Stomach (tissue), 4 donors: ENCODE measurements around the gene POLL.

Experiments
- EP300 ChIP-seq: sonication (generic); formaldehyde crosslinking; IDR thresholded peaks from one replicate; pipeline ENCODE4 v1.6.1; 2017; ENCODE audit warnings: antibody characterized with exemption
- TF ChIP-seq, protein P1 (sequence below), 7 experiments: fragments of 450-650 bp in 4 of 7; fragments of 200-600 bp in 3 of 7; sonication (generic) in 3 of 7; IDR thresholded peaks; one replicate each; pipeline ENCODE4 v1.5.1; 2016 to 2019; ENCODE audit warnings: antibody characterized with exemption in 7 of 7, control low read depth in 2 of 7, mild to moderate bottlenecking in 1 of 7

DNA sequence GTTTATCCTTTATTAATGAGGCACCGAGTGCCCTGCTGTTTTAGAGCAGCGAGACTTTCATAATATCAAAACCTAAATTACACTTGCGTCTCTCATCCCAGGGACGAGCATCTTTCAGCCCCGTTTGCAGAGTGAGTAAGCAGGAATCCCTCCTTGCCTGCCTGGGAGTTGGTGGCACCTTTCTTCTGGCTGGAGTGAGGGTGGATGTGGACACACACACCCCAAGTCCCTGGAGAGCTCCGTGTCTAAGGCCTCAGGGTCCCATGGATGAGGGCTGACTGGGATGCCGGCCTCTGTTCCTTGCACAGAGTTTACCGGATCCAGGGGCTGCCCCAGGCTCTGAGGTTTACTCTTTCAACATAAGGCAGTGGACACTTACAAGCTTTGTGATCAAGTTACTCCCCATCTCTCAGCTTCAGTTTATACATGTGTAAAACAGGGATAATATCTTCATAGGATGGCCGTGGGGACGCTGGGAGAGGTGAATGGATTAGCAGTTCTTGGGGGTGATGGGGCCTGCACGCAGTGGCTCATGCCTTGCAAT, 24.5 kb downstream of the POLL start:
- TF ChIP-seq, protein P1, sequence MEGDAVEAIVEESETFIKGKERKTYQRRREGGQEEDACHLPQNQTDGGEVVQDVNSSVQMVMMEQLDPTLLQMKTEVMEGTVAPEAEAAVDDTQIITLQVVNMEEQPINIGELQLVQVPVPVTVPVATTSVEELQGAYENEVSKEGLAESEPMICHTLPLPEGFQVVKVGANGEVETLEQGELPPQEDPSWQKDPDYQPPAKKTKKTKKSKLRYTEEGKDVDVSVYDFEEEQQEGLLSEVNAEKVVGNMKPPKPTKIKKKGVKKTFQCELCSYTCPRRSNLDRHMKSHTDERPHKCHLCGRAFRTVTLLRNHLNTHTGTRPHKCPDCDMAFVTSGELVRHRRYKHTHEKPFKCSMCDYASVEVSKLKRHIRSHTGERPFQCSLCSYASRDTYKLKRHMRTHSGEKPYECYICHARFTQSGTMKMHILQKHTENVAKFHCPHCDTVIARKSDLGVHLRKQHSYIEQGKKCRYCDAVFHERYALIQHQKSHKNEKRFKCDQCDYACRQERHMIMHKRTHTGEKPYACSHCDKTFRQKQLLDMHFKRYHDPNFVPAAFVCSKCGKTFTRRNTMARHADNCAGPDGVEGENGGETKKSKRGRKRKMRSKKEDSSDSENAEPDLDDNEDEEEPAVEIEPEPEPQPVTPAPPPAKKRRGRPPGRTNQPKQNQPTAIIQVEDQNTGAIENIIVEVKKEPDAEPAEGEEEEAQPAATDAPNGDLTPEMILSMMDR (IDR thresholded peaks at IDR 0.05): no peak
- no peak for TF ChIP-seq EP300
